Ascending aorta (tissue), 2 donors: ENCODE data around the gene TRIOBP. TPM values are rescaled to one million over a fixed set of nuclear protein-coding genes. Genes with fewer than 3 reads are reported as not detected.

Experiments
- DNase-seq, 2 donors: peaks; one replicate each; pipeline ENCODE4 v3.0.0-alpha.2; 2019; ENCODE audit warnings: low spot score in 2 of 2
- H3K27ac ChIP-seq, 2 donors: fragments of 200-600 bp; sonication (generic); one replicate each; pipeline ENCODE4 v1.5.1; 2016 to 2017; ENCODE audit warnings: mild to moderate bottlenecking in 1 of 2
- H3K27me3 ChIP-seq: fragments of 200-600 bp; sonication (generic); one replicate; pipeline ENCODE4 v1.5.1; 2017
- H3K36me3 ChIP-seq, 2 donors: fragments of 200-600 bp; sonication (generic); one replicate each; pipeline ENCODE4 v1.5.1; 2016
- H3K4me1 ChIP-seq, 2 donors: fragments of 200-600 bp; sonication (generic); one replicate each; pipeline ENCODE4 v1.5.1; 2016 to 2017; ENCODE audit warnings: mild to moderate bottlenecking in 1 of 2
- H3K4me3 ChIP-seq, 2 donors: fragments of 200-600 bp; sonication (generic); one replicate each; pipeline ENCODE4 v1.5.1; 2016 to 2017; ENCODE audit warnings: mild to moderate bottlenecking in 1 of 2
- H3K9me3 ChIP-seq, 2 donors: fragments of 200-600 bp; sonication (generic); one replicate each; pipeline ENCODE4 v1.5.1; 2016
- CTCF ChIP-seq, 3 experiments: fragments of 200-600 bp in 2 of 3; fragments of 450-650 bp in 1 of 3; sonication (generic) in 2 of 3; IDR thresholded peaks; one replicate each; pipeline ENCODE4 v1.5.1; 2016 to 2019; ENCODE audit warnings: antibody characterized with exemption in 3 of 3, mild to moderate bottlenecking in 1 of 3, moderate library complexity in 1 of 3
- intact Hi-C: fragments of 100-400 bp; cut with DNase I; formaldehyde crosslinking; loops from one replicate; pipeline ENCODE4 v1.15.1; 2023
- total RNA-seq: library from RNA; depleted of rRNA; stranded (reverse); fragments of >200 nt; gene quantifications from one replicate; pipeline ENCODE4 v1.1.0, GENCODE V29; 2016

Gene TRIOBP
- total RNA-seq, 1 donor from 2014 or later: 253 TPM

DNA sequence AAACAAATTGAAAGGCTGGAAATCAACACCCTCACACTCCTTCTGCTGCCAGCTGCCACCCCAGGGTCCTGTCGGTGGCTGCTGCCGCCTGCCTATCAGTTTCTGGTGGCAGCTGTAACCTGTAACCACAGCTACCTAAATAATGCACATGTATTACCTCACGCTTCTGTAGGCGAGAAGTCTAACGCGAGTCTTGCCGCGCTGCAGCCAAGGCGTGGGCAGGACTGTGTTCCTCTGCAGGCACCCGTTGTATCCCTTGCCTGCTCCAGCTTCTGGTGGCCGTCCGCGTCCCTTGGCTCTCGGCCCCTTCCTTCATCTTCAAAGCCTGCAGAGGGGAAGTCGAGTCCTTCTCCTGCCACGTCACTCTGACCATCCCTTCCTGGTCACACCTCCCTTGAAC is 66.8 kb downstream of the TRIOBP start:
- no peak for DNase-seq
- peaks cover 40 to 70% of the 10 kb centered on the region in 2 donors for H3K36me3 ChIP-seq
- TF ChIP-seq CTCF (IDR thresholded peaks at IDR 0.05): no peak
- no peak overlapping the region for H3K27ac ChIP-seq
- H3K4me1 ChIP-seq: peaks cover 0 to 5% of the 10 kb centered on the region in 2 donors
- no peaks in the 10 kb centered on the region for H3K9me3 ChIP-seq
- intact Hi-C loops: no loop called here
- no peak overlapping the region for H3K4me3 ChIP-seq
- no peaks in the 10 kb centered on the region for H3K27me3 ChIP-seq

GRCh38 chr22:37764622-37765021 is 67.8 kb downstream of the TRIOBP start:
- intact Hi-C loops: no loop called here
- Histone ChIP-seq H3K27ac (no peak overlapping the region), H3K27me3 (no peaks in the 10 kb centered on the region), H3K4me3 (no peak overlapping the region), H3K9me3 (no peaks in the 10 kb centered on the region), H3K36me3 (peaks cover 39 to 70% of the 10 kb centered on the region in 2 donors), H3K4me1 (peaks cover 0 to 5% of the 10 kb centered on the region in 2 donors)
- TF ChIP-seq CTCF (IDR thresholded peaks at IDR 0.05): no peak
- DNase-seq: no peak

GRCh38 chr22:37765498-37765897 is 68.7 kb downstream of the TRIOBP start:
- Histone ChIP-seq H3K4me3 (no peak overlapping the region), H3K27ac (no peak overlapping the region), H3K36me3 (peaks cover 43 to 66% of the 10 kb centered on the region in 2 donors), H3K9me3 (no peaks in the 10 kb centered on the region), H3K4me1 (peaks cover 0 to 5% of the 10 kb centered on the region in 2 donors), H3K27me3 (no peaks in the 10 kb centered on the region)
- DNase-seq: no peak
- TF ChIP-seq CTCF (IDR thresholded peaks at IDR 0.05): no peak
- intact Hi-C loops: no loop called here

- Histone ChIP-seq H3K36me3 (peaks cover 45 to 66% of the 10 kb centered on the region in 2 donors), H3K27ac (no peak overlapping the region), H3K9me3 (no peaks in the 10 kb centered on the region), H3K4me3 (no peak overlapping the region), H3K27me3 (no peaks in the 10 kb centered on the region), H3K4me1 (peaks cover 0 to 5% of the 10 kb centered on the region in 2 donors)
- TF ChIP-seq CTCF (IDR thresholded peaks at IDR 0.05): no peak
- no peak for DNase-seq
- intact Hi-C loops: no loop called here
These were observed 69.2 kb downstream of the TRIOBP start for GRCh38 chr22:37765953-37766576.

- intact Hi-C loops: no loop called here
- DNase-seq: no peak
- Histone ChIP-seq H3K4me3 (no peak overlapping the region), H3K27me3 (no peaks in the 10 kb centered on the region), H3K4me1 (peaks cover 0 to 5% of the 10 kb centered on the region in 2 donors), H3K9me3 (no peaks in the 10 kb centered on the region), H3K27ac (no peak overlapping the region), H3K36me3 (peaks cover 56 to 75% of the 10 kb centered on the region in 2 donors)
- TF ChIP-seq CTCF (IDR thresholded peaks at IDR 0.05): no peak
These were observed 71.4 kb downstream of the TRIOBP start for GRCh38 chr22:37768273-37768672.
